IMR-90 (cell line): Measurements from ENCODE around the gene HSP90AB1. TPM values are rescaled to one million over a fixed set of nuclear protein-coding genes. Genes with fewer than 3 reads are reported as not detected.

Experiments used
- ATAC-seq: fragments of 200-7000 bp; cut with Tn5 transposase; 2 replicates; pipeline ENCODE4 v1.9.1; 2020; ENCODE audit warnings: low read depth, mild to moderate bottlenecking, moderate library complexity
- BruUV-seq: library from RNA; stranded (reverse); fragments of 400-500 nt; replicated peaks from 2 replicates; lab custom pipeline; 2021; lab: Mats Ljungman, UMichigan
- CTCF ChIA-PET: fragments of 300-600 bp; formaldehyde crosslinking; extraction: SDS; loops from one replicate; lab custom pipeline; 2021; ENCODE audit warnings: antibody characterized with exemption; lab: Yijun Ruan, JAX
- POLR2A ChIA-PET: fragments of 300-600 bp; sonication (Branson Sonifier 250); formaldehyde crosslinking; loops from one replicate; lab custom pipeline; 2022; ENCODE audit warnings: antibody characterized with exemption; ENCODE audit not compliant: unreplicated experiment; lab: Charles Lee
- DNase-seq: peaks from one replicate; pipeline ENCODE4 v3.0.0; 2013
- H2AFZ ChIP-seq: replicated peaks from 2 replicates; pipeline ENCODE3; 2013; ENCODE audit warnings: low read length, mild to moderate bottlenecking; ENCODE audit not compliant: poor library complexity
- H2AK5ac ChIP-seq: 2 replicates; pipeline ENCODE4 v1.6.1; 2013; ENCODE audit warnings: low read depth, low read length, inconsistent platforms
- H2AK9ac ChIP-seq: replicated peaks from 2 replicates; pipeline ENCODE3; 2013; ENCODE audit warnings: mild to moderate bottlenecking, low read depth, low read length, moderate library complexity; ENCODE audit not compliant: poor library complexity
- H2BK120ac ChIP-seq: 2 replicates; pipeline ENCODE4 v1.6.1; 2013; ENCODE audit warnings: low read depth, low read length, inconsistent platforms
- H2BK15ac ChIP-seq: 3 replicates; pipeline ENCODE4 v1.6.1; 2013; ENCODE audit warnings: low read depth, low read length, inconsistent platforms
- H2BK20ac ChIP-seq: 2 replicates; pipeline ENCODE4 v1.6.1; 2013; ENCODE audit warnings: low read depth, mild to moderate bottlenecking, inconsistent platforms, low read length, moderate library complexity
- H2BK5ac ChIP-seq: 2 replicates; pipeline ENCODE4 v1.6.1; 2013; ENCODE audit warnings: mild to moderate bottlenecking, low read depth, low read length, inconsistent platforms; ENCODE audit not compliant: poor library complexity, severe bottlenecking
- H3K14ac ChIP-seq: replicated peaks from 2 replicates; pipeline ENCODE4 v1.6.1; 2013; ENCODE audit warnings: low read depth, low read length, inconsistent platforms
- H3K18ac ChIP-seq: 2 replicates; pipeline ENCODE4 v1.6.1; 2013; ENCODE audit warnings: low read depth, low read length, control low read depth
- H3K23ac ChIP-seq: 2 replicates; pipeline ENCODE4 v1.6.1; 2013; ENCODE audit warnings: low read depth, low read length, inconsistent platforms
- H3K27ac ChIP-seq: 2 replicates; pipeline ENCODE4 v1.5.1; 2013; ENCODE audit warnings: mild to moderate bottlenecking, control low read depth, low read length; ENCODE audit not compliant: insufficient read depth
- H3K27me3 ChIP-seq: 2 replicates; pipeline ENCODE4 v1.6.1; 2013; ENCODE audit warnings: low read length; ENCODE audit not compliant: control insufficient read depth, insufficient read depth
- H3K36me3 ChIP-seq: 2 replicates; pipeline ENCODE4 v1.6.1; 2013; ENCODE audit warnings: low read length, mixed read lengths; ENCODE audit not compliant: control insufficient read depth, insufficient read depth
- H3K4ac ChIP-seq: 2 replicates; pipeline ENCODE4 v1.6.1; 2013; ENCODE audit warnings: low read depth, low read length, inconsistent platforms
- H3K4me1 ChIP-seq: 2 replicates; pipeline ENCODE4 v1.6.1; 2013; ENCODE audit warnings: low read length, mixed read lengths; ENCODE audit not compliant: control insufficient read depth, insufficient read depth
- H3K4me2 ChIP-seq: 2 replicates; pipeline ENCODE4 v1.6.1; 2013; ENCODE audit warnings: low read depth, mild to moderate bottlenecking, control low read depth, low read length, moderate library complexity
- H3K4me3 ChIP-seq: 2 replicates; pipeline ENCODE4 v1.5.1; 2013; ENCODE audit warnings: low read depth, mild to moderate bottlenecking, control low read depth, low read length, moderate library complexity; ENCODE audit not compliant: insufficient read depth
- H3K56ac ChIP-seq: 2 replicates; pipeline ENCODE4 v1.6.1; 2013; ENCODE audit warnings: low read length, inconsistent platforms; ENCODE audit not compliant: insufficient read depth; ENCODE audit errors: extremely low read depth
- H3K79me1 ChIP-seq, 2 experiments: 2 replicates each; pipeline ENCODE4 v1.6.1; 2013; ENCODE audit warnings: low read length in 2 of 2, inconsistent platforms in 1 of 2, low read depth in 1 of 2
- H3K9ac ChIP-seq: 2 replicates; pipeline ENCODE4 v1.6.1; 2013; ENCODE audit warnings: low read depth, low read length, control low read depth
- H3K9me1 ChIP-seq: 2 replicates; pipeline ENCODE4 v1.6.1; 2013; ENCODE audit warnings: low read length, inconsistent platforms; ENCODE audit not compliant: insufficient read depth
- H3K9me3 ChIP-seq: 2 replicates; pipeline ENCODE4 v1.6.1; 2013; ENCODE audit warnings: low read length; ENCODE audit not compliant: control insufficient read depth, insufficient read depth
- H4K20me1 ChIP-seq: 2 replicates; pipeline ENCODE4 v1.6.1; 2013; ENCODE audit warnings: low read length, inconsistent platforms; ENCODE audit not compliant: insufficient read depth
- H4K5ac ChIP-seq: 2 replicates; pipeline ENCODE4 v1.6.1; 2013; ENCODE audit warnings: mild to moderate bottlenecking, low read depth, low read length, control low read depth
- H4K8ac ChIP-seq, 2 experiments: 2 replicates each; pipeline ENCODE4 v1.6.1; 2013; ENCODE audit warnings: low read depth in 2 of 2, low read length in 2 of 2, control low read depth in 1 of 2, inconsistent platforms in 1 of 2
- H4K91ac ChIP-seq: 2 replicates; pipeline ENCODE4 v1.6.1; 2013; ENCODE audit warnings: low read depth, low read length, inconsistent platforms; ENCODE audit not compliant: insufficient read depth
- CHD1 ChIP-seq: IDR thresholded peaks from 2 replicates; pipeline ENCODE4 v1.6.1; 2012; ENCODE audit warnings: low read depth, low read length, improper control_type of control experiment
- NFE2L2 ChIP-seq: fragments of 150-350 bp; IDR thresholded peaks from 2 replicates; pipeline ENCODE4 v1.6.1; 2016; ENCODE audit warnings: low read depth, mild to moderate bottlenecking, low read length
- SMC3 ChIP-seq: fragments of 150-350 bp; IDR thresholded peaks from 2 replicates; pipeline ENCODE4 v1.6.1; 2016; ENCODE audit warnings: low read depth, mild to moderate bottlenecking, antibody characterized with exemption, low read length, moderate library complexity
- WGBS, 2 experiments: methylation state at CpG; one replicate each; pipeline versions ENCODE4 v1.1.5 to v1.1.7; 2013; ENCODE audit warnings: missing lambda C conversion rate in 2 of 2; ENCODE audit not compliant: insufficient read length in 1 of 2; ENCODE audit errors: extremely low coverage in 2 of 2; 5-methylcytosine and 5-hydroxymethylcytosine counted together
- dilution Hi-C: fragments of 300-500 bp; cut with HindIII; formaldehyde crosslinking; loops from one replicate; pipeline ENCODE4 v1.14.3; 2018; ENCODE audit warnings: low sequenced_read_pairs; ENCODE audit not compliant: unreplicated experiment
- in situ Hi-C: fragments of 300-500 bp; cut with MboI; formaldehyde crosslinking; loops from 3 replicates; pipeline ENCODE4 v1.14.3; 2019; ENCODE audit warnings: low sequenced_read_pairs, inconsistent platforms, mixed read lengths
- intact Hi-C: fragments of 100-400 bp; cut with micrococcal nuclease; formaldehyde crosslinking; loops from 2 replicates; pipeline ENCODE4 v1.10.0; 2022
- polyA plus RNA-seq, 3 experiments: library from polyadenylated mRNA; depleted of rRNA; stranded (reverse); fragments of >200 nt; gene quantifications; 2 replicates each; pipeline ENCODE4 v1.2.3, GENCODE V29; 2012; ENCODE audit warnings: low replicate concordance in 1 of 3
- total RNA-seq: library from RNA; depleted of rRNA; stranded (reverse); fragments of >200 nt; gene quantifications from 2 replicates; pipeline ENCODE4 v1.2.3, GENCODE V29; 2012
- TF ChIP-seq, protein P1 (sequence below): conservative IDR thresholded peaks from 2 replicates; pipeline ENCODE4 v1.5.1; 2012; ENCODE audit warnings: mild to moderate bottlenecking, low read depth, low read length, improper control_type of control experiment
- TF ChIP-seq, protein P2 (sequence below): fragments of 150-350 bp; IDR thresholded peaks from 2 replicates; pipeline ENCODE4 v1.6.1; 2017; ENCODE audit warnings: mild to moderate bottlenecking, antibody characterized with exemption, low read length, low read depth

Gene HSP90AB1
- total and polyA plus RNA-seq, 2 of the 4 experiments (the other 2 are of a cell fraction) = 887 to 1,307 TPM

DNA sequence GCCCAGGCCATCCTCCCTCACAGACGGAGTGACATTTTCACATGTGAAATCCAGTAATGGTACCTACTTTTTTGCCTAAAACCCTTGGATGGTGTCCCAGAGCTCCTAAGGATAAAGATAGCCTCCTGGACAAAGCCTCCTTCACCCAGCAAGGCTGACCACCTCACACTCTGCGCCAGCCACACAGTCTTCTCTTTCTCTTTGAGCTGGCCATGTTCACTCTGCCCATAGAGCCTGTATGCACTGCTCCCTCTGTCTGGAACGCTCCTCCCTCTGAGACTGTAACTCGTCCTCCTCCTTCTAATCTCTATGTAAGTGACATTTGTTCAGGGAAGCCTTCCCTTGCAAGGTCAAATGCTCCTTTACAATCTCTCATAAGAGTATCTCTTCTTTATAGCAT, 38.0 kb downstream of the HSP90AB1 start:
- ChIA-PET POLR2A (no interaction called here), CTCF (no interaction called here)
- intact Hi-C loops (no loop called here), in situ Hi-C loops (loop anchor here (5.0 kb wide), 1 partner anchor 52 kb away; no protein-coding TSS in a partner anchor), dilution Hi-C loops (no loop called here)
- no peak overlapping the region for H3K9ac ChIP-seq
- H3K18ac ChIP-seq = no peak overlapping the region
- TF ChIP-seq, protein P1, sequence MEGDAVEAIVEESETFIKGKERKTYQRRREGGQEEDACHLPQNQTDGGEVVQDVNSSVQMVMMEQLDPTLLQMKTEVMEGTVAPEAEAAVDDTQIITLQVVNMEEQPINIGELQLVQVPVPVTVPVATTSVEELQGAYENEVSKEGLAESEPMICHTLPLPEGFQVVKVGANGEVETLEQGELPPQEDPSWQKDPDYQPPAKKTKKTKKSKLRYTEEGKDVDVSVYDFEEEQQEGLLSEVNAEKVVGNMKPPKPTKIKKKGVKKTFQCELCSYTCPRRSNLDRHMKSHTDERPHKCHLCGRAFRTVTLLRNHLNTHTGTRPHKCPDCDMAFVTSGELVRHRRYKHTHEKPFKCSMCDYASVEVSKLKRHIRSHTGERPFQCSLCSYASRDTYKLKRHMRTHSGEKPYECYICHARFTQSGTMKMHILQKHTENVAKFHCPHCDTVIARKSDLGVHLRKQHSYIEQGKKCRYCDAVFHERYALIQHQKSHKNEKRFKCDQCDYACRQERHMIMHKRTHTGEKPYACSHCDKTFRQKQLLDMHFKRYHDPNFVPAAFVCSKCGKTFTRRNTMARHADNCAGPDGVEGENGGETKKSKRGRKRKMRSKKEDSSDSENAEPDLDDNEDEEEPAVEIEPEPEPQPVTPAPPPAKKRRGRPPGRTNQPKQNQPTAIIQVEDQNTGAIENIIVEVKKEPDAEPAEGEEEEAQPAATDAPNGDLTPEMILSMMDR = no peak
- TF ChIP-seq, protein P2, sequence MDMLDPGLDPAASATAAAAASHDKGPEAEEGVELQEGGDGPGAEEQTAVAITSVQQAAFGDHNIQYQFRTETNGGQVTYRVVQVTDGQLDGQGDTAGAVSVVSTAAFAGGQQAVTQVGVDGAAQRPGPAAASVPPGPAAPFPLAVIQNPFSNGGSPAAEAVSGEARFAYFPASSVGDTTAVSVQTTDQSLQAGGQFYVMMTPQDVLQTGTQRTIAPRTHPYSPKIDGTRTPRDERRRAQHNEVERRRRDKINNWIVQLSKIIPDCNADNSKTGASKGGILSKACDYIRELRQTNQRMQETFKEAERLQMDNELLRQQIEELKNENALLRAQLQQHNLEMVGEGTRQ = no peak
- TF ChIP-seq CHD1 = no peak
- TF ChIP-seq SMC3 = no peak
- TF ChIP-seq NFE2L2 = no peak
- H4K8ac ChIP-seq = no peak overlapping the region
- H3K36me3 ChIP-seq = no peaks in the 10 kb centered on the region
- no peak overlapping the region for H2AFZ ChIP-seq
- peaks cover 37% of the 10 kb centered on the region for H3K27me3 ChIP-seq
- H2BK20ac ChIP-seq = no peak overlapping the region
- H3K14ac ChIP-seq = no peak overlapping the region
- H3K4me2 ChIP-seq = no peak overlapping the region
- no TSS peak for BruUV-seq
- no peak overlapping the region for H4K91ac ChIP-seq
- 0% methylated on average over 1 of the region's 4 CpGs; no CpG with 5 or more reads in 1 of the 2 experiments for WGBS, 2 experiments
- ATAC-seq = no peak
- H3K27ac ChIP-seq = no peak overlapping the region
- H3K23ac ChIP-seq = no peak overlapping the region
- no peaks in the 10 kb centered on the region for H3K9me3 ChIP-seq
- no peak overlapping the region for H3K4ac ChIP-seq
- no peak overlapping the region for H4K5ac ChIP-seq
- H2AK5ac ChIP-seq = no peak overlapping the region
- H3K56ac ChIP-seq = no peak overlapping the region
- no peaks in the 10 kb centered on the region for H3K4me1 ChIP-seq
- no peak overlapping the region for H2BK15ac ChIP-seq
- no peaks in the 10 kb centered on the region; the same call in 1 of the 2 replicates for H4K20me1 ChIP-seq
- no peak overlapping the region for H2BK5ac ChIP-seq
- H3K9me1 ChIP-seq = no peaks in the 10 kb centered on the region
- no peak overlapping the region for H3K4me3 ChIP-seq
- no peak for DNase-seq
- no peak overlapping the region for H2AK9ac ChIP-seq
- H2BK120ac ChIP-seq = no peak overlapping the region
- no peaks in the 10 kb centered on the region for H3K79me1 ChIP-seq
